ACHN (cell line): ENCODE results near the gene AICDA.
"Not testable (repeated sequence)": the region's sequence is repeated elsewhere in the genome, so short reads cannot be mapped to it uniquely, and the experiment has no call there.

ENCODE experiments used
- DNase-seq: peaks from one replicate; pipeline ENCODE4 v3.0.0-alpha.2; 2015
- in situ Hi-C: cut with HindIII; loops from 2 replicates; pipeline ENCODE4 v1.10.0; 2017; ENCODE audit warnings: low sequenced_read_pairs, low pct_ligation_motif_present, low pct_unique_long_range_greater_than_20kb

The AICDA gene

GRCh38 chr12:8612629-8613028 lies at the start of gene AICDA:
Gene AICDA (minus strand): TSS chr12:8612859. CDS start chr12:8612767, 92 bp downstream.
- in situ Hi-C loops, result no loop called here

DNA sequence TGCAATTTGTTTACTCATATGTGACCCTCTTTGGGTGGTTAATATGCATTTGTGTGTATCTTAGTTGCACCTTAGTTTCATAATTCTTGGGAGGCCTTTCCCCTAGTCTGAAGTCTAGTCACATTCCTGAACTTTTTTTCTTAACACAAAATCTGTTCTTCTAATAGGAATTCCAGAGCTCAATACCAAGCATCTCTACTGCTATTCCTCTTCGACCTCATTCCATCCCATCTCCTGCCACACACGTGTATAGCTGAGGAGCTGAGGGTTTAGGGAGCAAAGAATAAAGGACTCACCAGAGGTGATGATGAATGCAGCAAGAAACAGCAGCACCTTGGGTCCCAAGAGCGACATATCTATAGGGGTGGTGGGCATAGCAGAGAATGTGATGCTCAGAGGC lies 49.1 kb upstream of the AICDA start:
- no peak for DNase-seq
- in situ Hi-C loops, result no loop called here

More at GRCh38 chr12:8612629-8613028, at the start of gene AICDA:
- no peak for DNase-seq

DNA sequence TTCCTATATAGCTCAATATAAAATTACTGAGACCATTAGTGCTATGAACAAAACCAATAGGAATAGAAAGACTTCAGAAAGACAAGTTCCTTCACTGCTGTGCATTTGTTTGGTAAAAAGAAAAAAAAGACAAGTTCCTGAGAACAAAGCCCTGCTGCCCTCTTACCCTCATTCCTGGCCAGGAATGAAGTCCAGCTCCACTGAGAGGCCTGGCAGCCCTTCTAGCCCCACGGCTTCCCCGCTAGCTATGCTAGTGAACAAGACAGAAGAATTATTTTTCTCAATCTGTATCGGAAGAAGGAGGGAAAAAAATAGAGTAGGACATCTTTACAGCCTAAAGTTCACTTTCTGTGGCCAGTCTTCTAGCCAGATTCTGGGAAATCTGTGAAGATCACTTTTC lies 48.4 kb upstream of the AICDA start:
- in situ Hi-C loops, result no loop called here
- DNase-seq, result no peak

GRCh38 chr12:8658346-8658745 lies 45.7 kb upstream of the AICDA start:
- peak; percentile 43 for DNase-seq
- in situ Hi-C loops, result no loop called here

DNA sequence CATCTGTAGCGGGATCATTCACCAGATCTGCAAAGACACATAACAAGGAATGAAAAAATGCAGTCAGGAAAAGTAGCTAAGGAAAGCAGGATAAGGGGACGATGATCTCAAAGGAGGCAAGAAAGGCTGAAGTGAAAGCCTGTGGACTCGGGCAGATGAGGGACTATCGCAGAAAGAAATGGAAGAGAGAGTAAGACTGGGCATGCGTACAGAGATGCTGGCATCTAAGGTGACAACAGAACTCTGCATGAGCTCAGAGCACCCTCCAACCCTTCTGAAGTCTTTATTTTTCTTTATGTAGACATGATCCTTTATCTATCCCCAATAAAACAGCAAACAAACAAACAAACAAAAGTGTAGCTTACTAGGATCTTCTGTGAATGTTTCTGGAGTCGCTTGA lies 42.8 kb upstream of the AICDA start:
- in situ Hi-C loops, result no loop called here

DNA sequence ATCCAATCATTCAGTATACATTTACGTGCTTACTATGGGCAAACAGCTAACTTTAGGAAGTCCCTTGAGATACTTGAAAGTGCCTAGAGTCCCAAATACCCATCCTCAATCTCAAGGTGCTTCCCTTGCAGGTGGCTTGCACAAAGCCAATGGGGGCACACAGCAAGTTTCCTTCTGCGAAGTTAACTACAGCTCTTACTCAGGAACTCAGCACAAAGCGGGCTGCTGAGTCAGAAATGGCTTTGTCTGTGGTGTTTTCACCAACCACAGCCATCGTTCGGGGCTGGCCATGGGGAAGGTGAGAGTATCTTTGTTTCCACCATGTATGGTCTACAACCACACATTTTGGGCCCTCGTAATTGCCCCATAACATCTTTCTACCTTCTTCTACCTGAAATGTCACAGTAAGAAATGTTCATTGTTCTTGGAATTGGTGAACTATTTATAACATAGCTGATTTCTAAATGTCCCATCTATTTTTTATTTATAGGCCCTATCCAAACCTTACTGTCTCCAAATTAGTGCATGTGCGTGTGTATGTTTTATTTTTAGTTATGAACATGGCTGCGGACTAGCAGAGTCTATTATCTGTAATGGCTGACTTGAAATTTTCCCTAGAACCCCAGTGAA lies 36.0 kb upstream of the AICDA start:
- no peak for DNase-seq
- in situ Hi-C loops, result no loop called here

More for the DNA sequence above, 42.8 kb upstream of the AICDA start:
- no peak for DNase-seq

DNA sequence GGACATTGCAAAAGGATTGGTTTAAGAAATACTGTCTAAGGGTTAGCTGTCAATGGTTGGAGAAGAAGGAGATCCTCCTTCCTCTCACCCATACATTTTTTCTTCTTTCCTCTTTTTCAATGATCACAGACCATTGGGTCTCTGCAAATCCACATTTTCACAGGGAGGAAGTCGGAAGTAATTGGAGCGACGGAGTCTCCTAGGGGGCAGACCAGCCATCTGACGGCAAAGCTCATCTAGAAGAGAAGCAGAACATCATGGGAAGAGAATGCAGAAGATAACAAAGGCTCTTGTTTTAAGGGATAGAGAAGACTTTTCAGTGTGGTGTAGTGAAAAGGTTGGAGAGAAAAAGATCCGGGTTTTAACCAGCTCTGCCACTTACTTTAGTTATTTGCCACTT lies 35.3 kb upstream of the AICDA start:
- in situ Hi-C loops, result no loop called here
- no peak for DNase-seq

GRCh38 chr12:8644345-8645248 lies 31.9 kb upstream of the AICDA start:
- DNase-seq, result no peak
- in situ Hi-C loops, result no loop called here

DNA sequence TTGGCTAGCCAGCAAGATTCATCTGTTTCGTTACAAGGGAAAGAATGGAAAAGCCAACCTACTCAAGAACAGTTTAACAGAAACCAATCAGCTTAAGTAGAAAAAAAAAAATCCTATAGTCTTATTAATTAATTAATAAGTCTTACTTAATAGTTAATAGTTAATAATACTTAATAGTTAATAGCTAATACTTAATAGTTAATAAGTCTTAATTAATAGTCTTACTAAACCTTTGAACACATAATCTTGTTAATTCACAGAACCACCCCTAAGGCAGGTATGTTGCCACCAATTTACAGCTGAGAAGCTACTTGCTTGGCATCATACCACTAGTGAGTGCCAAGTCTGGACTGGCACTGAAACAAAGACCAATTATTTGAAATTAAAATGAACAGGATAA lies 30.1 kb upstream of the AICDA start:
- in situ Hi-C loops, result no loop called here
- no peak for DNase-seq

- no peak for DNase-seq
- in situ Hi-C loops, result no loop called here
Measured at GRCh38 chr12:8639936-8640335, 27.3 kb upstream of the AICDA start.

GRCh38 chr12:8638951-8639350 lies 26.3 kb upstream of the AICDA start:
- no peak for DNase-seq
- in situ Hi-C loops, result no loop called here

DNA sequence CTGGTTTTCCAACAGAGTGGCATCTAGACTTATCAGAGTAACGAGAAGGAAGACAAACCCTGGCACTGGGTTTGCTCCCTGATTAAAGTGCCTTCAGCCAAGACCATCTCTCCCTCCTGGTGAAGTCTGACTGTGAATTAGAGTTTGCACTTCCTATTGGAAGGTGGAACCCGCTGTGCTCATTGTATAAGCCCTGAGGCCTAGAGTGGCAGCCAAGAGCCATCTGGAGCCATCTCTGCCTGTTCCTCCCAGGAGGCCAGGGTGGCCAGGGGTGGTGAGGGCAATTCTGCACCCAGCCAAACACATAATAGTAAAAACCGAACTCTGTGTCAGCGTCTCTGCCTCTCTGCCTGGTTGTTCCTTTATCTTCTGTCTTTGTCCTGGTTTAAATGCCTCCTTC lies 25.0 kb upstream of the AICDA start:
- in situ Hi-C loops, result no loop called here
- DNase-seq, result no peak

DNA sequence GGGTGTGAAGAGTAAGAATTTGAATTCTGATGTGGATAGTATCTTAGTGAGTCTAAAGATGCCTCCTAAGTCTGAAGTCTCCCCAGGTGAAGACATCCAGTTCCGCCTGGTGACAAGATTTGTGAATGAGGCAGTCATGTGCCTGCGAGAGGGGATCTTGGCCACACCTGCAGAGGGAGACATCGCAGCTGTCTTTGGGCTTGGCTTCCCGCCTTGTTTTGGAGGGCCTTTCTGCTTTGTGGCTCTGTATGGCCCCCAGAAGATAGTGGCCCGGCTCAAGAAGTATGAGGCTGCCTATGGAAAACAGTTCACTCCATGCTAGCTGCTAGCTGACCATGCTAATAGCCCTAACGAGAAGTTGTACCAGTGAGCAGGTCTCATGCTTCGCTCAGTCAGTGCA lies 24.6 kb upstream of the AICDA start:
- in situ Hi-C loops, result no loop called here

DNA sequence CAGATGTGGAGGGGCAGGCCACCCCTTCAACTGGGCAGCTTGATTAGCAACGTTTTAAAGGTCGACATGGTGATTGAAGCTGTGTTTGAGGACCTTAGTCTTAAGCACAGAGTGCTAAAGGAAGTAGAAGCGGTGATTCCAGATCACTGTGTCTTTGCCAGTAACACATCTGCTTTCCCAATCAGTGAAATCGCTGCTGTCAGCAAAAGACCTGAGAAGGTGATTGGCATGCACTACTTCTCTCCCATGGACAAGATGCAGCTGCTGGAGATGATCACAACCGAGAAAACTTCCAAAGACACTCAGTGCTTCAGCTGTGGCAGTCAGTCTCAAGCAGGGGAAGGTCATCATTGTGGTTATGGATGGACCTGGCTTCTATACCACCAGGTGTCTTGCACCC lies 23.9 kb upstream of the AICDA start:
- in situ Hi-C loops, result no loop called here
- DNase-seq, result no peak

More for the DNA sequence above, 24.6 kb upstream of the AICDA start:
- DNase-seq, result no peak

GRCh38 chr12:8636007-8636346 lies 23.3 kb upstream of the AICDA start:
- in situ Hi-C loops, DNase-seq: not testable (repeated sequence)

DNA sequence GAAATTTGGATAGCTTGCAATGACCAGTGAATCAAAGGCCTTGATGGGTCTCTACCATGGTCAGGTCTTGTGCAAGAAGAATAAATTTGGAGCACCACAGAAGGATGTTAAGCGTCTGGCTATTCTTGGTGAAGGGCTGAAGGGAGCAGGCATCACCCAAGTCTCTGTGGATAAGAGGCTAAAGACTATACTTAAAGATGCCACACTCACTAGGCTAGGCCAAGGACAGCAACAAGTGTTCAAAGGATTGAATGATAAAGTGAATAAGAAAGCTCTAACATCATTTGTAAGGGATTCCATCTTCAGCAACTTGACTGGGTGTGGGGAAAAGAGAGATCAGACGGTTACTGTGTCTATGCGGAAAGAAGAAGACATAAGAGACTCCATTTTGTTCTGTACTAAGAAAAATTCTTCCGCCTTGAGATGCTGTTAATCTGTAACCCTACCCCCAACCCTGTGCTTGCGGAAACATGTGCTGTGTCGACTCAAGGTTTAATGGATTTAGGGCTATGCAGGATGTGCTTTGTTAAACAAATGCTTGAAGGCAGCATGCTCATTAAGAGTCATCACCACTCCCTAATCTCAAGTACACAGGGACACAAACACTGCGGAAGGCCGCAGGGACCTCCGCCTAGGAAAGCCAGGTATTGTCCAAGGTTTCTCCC lies 22.8 kb upstream of the AICDA start:
- in situ Hi-C loops, DNase-seq: not testable (repeated sequence)

DNA sequence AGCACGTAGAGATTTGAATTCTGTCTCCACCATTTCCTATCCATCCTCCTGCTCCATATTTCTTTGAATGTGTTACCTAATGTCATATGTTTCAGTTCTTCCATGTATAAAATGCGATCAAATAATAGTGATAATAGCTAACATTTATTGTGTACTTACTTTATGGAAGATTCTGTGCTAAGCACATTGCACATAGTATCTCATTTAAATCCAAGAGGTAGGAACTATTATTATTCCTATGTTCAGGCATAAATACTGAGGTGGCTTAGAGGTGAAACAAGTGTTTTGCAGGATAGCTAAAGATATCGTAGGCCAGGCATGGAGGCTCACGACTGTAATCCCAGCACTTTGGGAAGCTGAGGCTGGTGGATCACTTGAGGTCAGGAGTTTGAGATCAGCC lies 17.5 kb upstream of the AICDA start:
- in situ Hi-C loops, result no loop called here
- DNase-seq, result no peak

GRCh38 chr12:8629486-8630033 lies 16.9 kb upstream of the AICDA start:
- in situ Hi-C loops, result no loop called here
- DNase-seq, result peak; percentile 40

DNA sequence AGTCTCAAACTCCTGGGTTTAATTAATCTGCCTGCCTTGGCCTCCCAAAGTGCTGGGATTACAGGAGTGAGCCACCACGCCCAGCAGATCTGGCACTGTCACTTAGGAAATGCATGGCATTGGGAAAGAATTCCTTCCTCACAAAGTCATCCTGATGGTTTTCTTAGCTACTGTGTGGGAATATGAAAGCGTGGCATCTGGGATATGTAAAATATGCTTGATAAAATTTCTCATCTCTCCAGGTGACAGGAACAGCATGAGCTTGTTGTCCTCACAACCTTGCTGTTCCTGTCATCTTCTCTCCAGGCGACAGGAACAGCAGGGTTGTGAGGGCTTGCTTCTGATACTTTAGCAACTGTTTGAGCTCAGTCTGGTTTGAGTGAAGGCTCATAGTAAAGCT lies 16.1 kb upstream of the AICDA start:
- no peak for DNase-seq
- in situ Hi-C loops, result no loop called here
